Measurements from ENCODE around the gene BBS4.

GRCh38 chr15:72766025-72766424 lies 80.0 kb downstream of the BBS4 start:
- TF ChIP-seq CTCF (conservative IDR thresholded peaks at IDR 0.05) (no peak), ZFX (IDR thresholded peaks at IDR 0.05) (no peak)

Data from C4-2B (cell line).